Stimulated activated CD4-positive, alpha-beta T cell treated with anti-CD3 and anti-CD28 coated beads, Interleukin-15, amount 100 ng/mL, for 48 hours (primary cell): ENCODE measurements around the gene BCAP29.
"Not testable (repeated sequence)": the region's sequence is repeated elsewhere in the genome, so short reads cannot be mapped to it uniquely, and the experiment has no call there.

Experiments used
- DNase-seq, 2 donors: peaks; one replicate each; pipeline ENCODE4 v3.0.0-alpha.2; 2020; ENCODE audit warnings: low read depth in 2 of 2

Gene BCAP29

GRCh38 chr7:107579885-107580715, at the start of gene BCAP29:
Gene BCAP29, plus strand, starts transcription at chr7:107580246. Its CDS starts 527 bp downstream, at chr7:107580773.
- peak; percentile 31 to 64 for DNase-seq

GRCh38 chr7:107530751-107531150, 49.3 kb upstream of the BCAP29 start:
- DNase-seq, result no peak

- no peak for DNase-seq
These were observed 45.9 kb upstream of the BCAP29 start for GRCh38 chr7:107534139-107534538.

GRCh38 chr7:107537228-107537627, 42.8 kb upstream of the BCAP29 start:
- not testable (repeated sequence) for DNase-seq

- no peak for DNase-seq
These were observed 42.0 kb upstream of the BCAP29 start for GRCh38 chr7:107538001-107538400.

GRCh38 chr7:107543338-107543993, 36.6 kb upstream of the BCAP29 start:
- no peak for DNase-seq

- no peak for DNase-seq
These were observed 35.0 kb upstream of the BCAP29 start for GRCh38 chr7:107544848-107545591.

GRCh38 chr7:107551936-107552335, 28.1 kb upstream of the BCAP29 start:
- no peak for DNase-seq

- no peak for DNase-seq
These were observed 24.2 kb upstream of the BCAP29 start for GRCh38 chr7:107555893-107556292.

- DNase-seq, result no peak
These were observed 20.2 kb upstream of the BCAP29 start for GRCh38 chr7:107559864-107560263.

GRCh38 chr7:107560898-107561516, 19.0 kb upstream of the BCAP29 start:
- no peak for DNase-seq

GRCh38 chr7:107563081-107563774, 16.8 kb upstream of the BCAP29 start:
- DNase-seq, result no peak

GRCh38 chr7:107563775-107564552, 16.1 kb upstream of the BCAP29 start, which contains the start of the genes COG5 and DUS4L:
Gene COG5, minus strand, starts transcription at chr7:107563920. Its CDS starts 24 bp downstream, at chr7:107563896.
Gene DUS4L, plus strand, starts transcription at chr7:107563971. Its CDS starts 3,100 bp downstream, at chr7:107567071.
- peak; percentile 60 to 76 for DNase-seq

- no peak for DNase-seq
These were observed 15.3 kb upstream of the BCAP29 start for GRCh38 chr7:107564553-107565298.

- no peak for DNase-seq
These were observed 9.7 kb upstream of the BCAP29 start for GRCh38 chr7:107570298-107570697.

GRCh38 chr7:107573537-107573936, 6.5 kb upstream of the BCAP29 start:
- DNase-seq, result no peak

GRCh38 chr7:107579554-107579884, 527 bp upstream of the BCAP29 start:
- DNase-seq, result no peak

GRCh38 chr7:107580716-107581383, 804 bp downstream of the BCAP29 start:
- DNase-seq, result no peak

GRCh38 chr7:107581387-107582013, 1.5 kb downstream of the BCAP29 start:
- no peak for DNase-seq
